HG02763 (cell line): Measurements from ENCODE around the gene RCSD1.
A peak's percentile ranks its signal among the peaks of the same experiment; 100 is the strongest.

Source experiments
- ATAC-seq: cut with Tn5 transposase; IDR thresholded peaks from one replicate; pipeline ENCODE4 v1.9.1; 2021; ENCODE audit warnings: mild to moderate bottlenecking, moderate library complexity; ENCODE audit not compliant: unreplicated experiment

Gene RCSD1

GRCh38 chr1:167640051-167640450 is 10.0 kb downstream of the RCSD1 start:
- no peak for ATAC-seq

- no peak for ATAC-seq
Observed at GRCh38 chr1:167641786-167642500, 11.9 kb downstream of the RCSD1 start.

GRCh38 chr1:167642501-167642826 is 12.4 kb downstream of the RCSD1 start:
- ATAC-seq = no peak

- ATAC-seq = no peak
Observed at GRCh38 chr1:167643441-167643840, 13.4 kb downstream of the RCSD1 start.

- ATAC-seq = no peak
Observed at GRCh38 chr1:167644551-167644950, 14.5 kb downstream of the RCSD1 start.

- no peak for ATAC-seq
Observed at GRCh38 chr1:167645140-167645541, 15.1 kb downstream of the RCSD1 start.

- ATAC-seq = no peak
Observed at GRCh38 chr1:167645625-167646414, 15.8 kb downstream of the RCSD1 start.

- no peak for ATAC-seq
Observed at GRCh38 chr1:167648252-167648849, 18.3 kb downstream of the RCSD1 start.

- no peak for ATAC-seq
Observed at GRCh38 chr1:167648978-167649744, 19.1 kb downstream of the RCSD1 start.

GRCh38 chr1:167650269-167651160 is 20.5 kb downstream of the RCSD1 start:
- ATAC-seq = peak; percentile 80

- ATAC-seq = no peak
Observed at GRCh38 chr1:167651161-167651693, 21.2 kb downstream of the RCSD1 start.

GRCh38 chr1:167654975-167655575 is 25.0 kb downstream of the RCSD1 start:
- ATAC-seq = no peak

- no peak for ATAC-seq
Observed at GRCh38 chr1:167656657-167657056, 26.6 kb downstream of the RCSD1 start.

- ATAC-seq = no peak
Observed at GRCh38 chr1:167658574-167659328, 28.7 kb downstream of the RCSD1 start.

GRCh38 chr1:167659450-167659849 is 29.4 kb downstream of the RCSD1 start:
- ATAC-seq = no peak

GRCh38 chr1:167659881-167660280 is 29.8 kb downstream of the RCSD1 start:
- no peak for ATAC-seq

- no peak for ATAC-seq
Observed at GRCh38 chr1:167661527-167662426, 31.7 kb downstream of the RCSD1 start.
